Spinal cord (tissue), 10 donors: ENCODE measurements around the gene ATP10A. TPM values are rescaled to one million over a fixed set of nuclear protein-coding genes. Genes with fewer than 3 reads are reported as not detected.

Experiments used
- DNase-seq, 6 donors: peaks; one replicate each; pipeline versions ENCODE4 v3.0.0 to v3.0.0-alpha.2; 2013 to 2015; ENCODE audit warnings: low spot score in 6 of 6, low read depth in 4 of 6
- H3K27ac ChIP-seq: one replicate; pipeline ENCODE4 v1.5.1; 2013; ENCODE audit warnings: low read depth, low read length, control low read depth
- H3K27me3 ChIP-seq: one replicate; pipeline ENCODE4 v1.6.1; 2013; ENCODE audit warnings: low read length; ENCODE audit not compliant: control insufficient read depth, insufficient read depth
- H3K36me3 ChIP-seq: one replicate; pipeline ENCODE4 v1.6.1; 2013; ENCODE audit warnings: low read length; ENCODE audit not compliant: control insufficient read depth, insufficient read depth
- H3K4me1 ChIP-seq: one replicate; pipeline ENCODE4 v1.6.1; 2013; ENCODE audit warnings: low read length; ENCODE audit not compliant: control insufficient read depth, insufficient read depth
- H3K4me3 ChIP-seq: one replicate; pipeline ENCODE4 v1.5.1; 2013; ENCODE audit warnings: low read depth, low read length, control low read depth
- H3K9me3 ChIP-seq: one replicate; pipeline ENCODE4 v1.6.1; 2013; ENCODE audit warnings: low read length; ENCODE audit not compliant: control insufficient read depth, insufficient read depth
- WGBS: methylation state at CpG from one replicate; pipeline ENCODE4 v1.1.5; 2013; ENCODE audit warnings: missing lambda C conversion rate; ENCODE audit not compliant: insufficient coverage; 5-methylcytosine and 5-hydroxymethylcytosine counted together
- polyA plus RNA-seq, 2 donors: library from polyadenylated mRNA; unstranded; fragments of 120-200 nt; gene quantifications; one replicate each; pipeline ENCODE4 v1.2.1, GENCODE V29; 2013; ENCODE audit not compliant: insufficient read length in 2 of 2
- total RNA-seq, 2 donors: library from RNA; depleted of rRNA in 1 of 2; stranded (reverse); fragments of 120-200 nt in 1 of 2; fragments of >200 nt in 1 of 2; gene quantifications; one replicate each; pipeline versions ENCODE4 v1.2.3 to v1.2.4, GENCODE V29; 2013 to 2014
- donor health status: healthy.

ATP10A gene
- total and polyA plus RNA-seq, 4 donors = 3.6 to 5.4 (median 4.4) TPM

GRCh38 chr15:25871403-25871802 lies 8.3 kb upstream of the ATP10A start:
- Histone ChIP-seq H3K36me3 (no peaks in the 10 kb centered on the region), H3K27ac (no peak overlapping the region), H3K27me3 (no peaks in the 10 kb centered on the region), H3K4me3 (no peak overlapping the region), H3K9me3 (no peaks in the 10 kb centered on the region), H3K4me1 (no peaks in the 10 kb centered on the region)
- DNase-seq = no peak

- no peaks in the 10 kb centered on the region for H3K9me3 ChIP-seq
- H3K27ac ChIP-seq = no peak overlapping the region
- H3K4me3 ChIP-seq = no peak overlapping the region
- H3K36me3 ChIP-seq = no peaks in the 10 kb centered on the region
- WGBS = no CpG with 5 or more reads among the region's 2 CpGs
- H3K4me1 ChIP-seq = no peaks in the 10 kb centered on the region
- no peak for DNase-seq
- no peaks in the 10 kb centered on the region for H3K27me3 ChIP-seq
Measured at GRCh38 chr15:25870938-25871337, 7.8 kb upstream of the ATP10A start.

DNA sequence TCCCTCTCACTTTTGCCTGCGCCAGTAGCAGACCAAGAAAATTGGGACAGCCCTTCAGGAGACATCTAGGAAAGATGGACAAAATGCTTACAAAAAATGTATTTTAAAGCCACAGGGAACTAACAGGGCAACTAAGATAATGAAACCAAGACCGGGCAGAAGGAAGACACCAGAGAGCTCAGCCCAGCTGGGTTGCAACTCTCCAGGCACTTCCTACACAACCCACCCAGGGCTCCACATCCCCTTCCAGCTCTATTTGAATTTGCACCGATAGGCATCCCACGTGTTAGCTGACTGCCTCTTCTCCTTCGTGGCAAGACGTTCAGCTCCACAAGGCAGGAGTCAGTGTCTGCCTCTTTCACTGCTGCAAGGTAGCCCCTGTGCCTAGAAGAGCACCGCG lies 6.6 kb upstream of the ATP10A start:
- Histone ChIP-seq H3K9me3 (no peaks in the 10 kb centered on the region), H3K36me3 (no peaks in the 10 kb centered on the region), H3K27me3 (no peaks in the 10 kb centered on the region), H3K4me1 (no peaks in the 10 kb centered on the region), H3K4me3 (no peak overlapping the region), H3K27ac (no peak overlapping the region)
- no peak for DNase-seq
- 62% methylated on average over 7 of the region's 8 CpGs for WGBS

- Histone ChIP-seq H3K27ac (no peak overlapping the region), H3K36me3 (no peaks in the 10 kb centered on the region), H3K27me3 (peaks cover 15% of the 10 kb centered on the region), H3K4me1 (peaks cover 17% of the 10 kb centered on the region), H3K9me3 (no peaks in the 10 kb centered on the region), H3K4me3 (no peak overlapping the region)
- WGBS = 97% methylated on average over 4 of the region's 7 CpGs
- no peak for DNase-seq
Measured at GRCh38 chr15:25866874-25867273, 3.7 kb upstream of the ATP10A start.

DNA sequence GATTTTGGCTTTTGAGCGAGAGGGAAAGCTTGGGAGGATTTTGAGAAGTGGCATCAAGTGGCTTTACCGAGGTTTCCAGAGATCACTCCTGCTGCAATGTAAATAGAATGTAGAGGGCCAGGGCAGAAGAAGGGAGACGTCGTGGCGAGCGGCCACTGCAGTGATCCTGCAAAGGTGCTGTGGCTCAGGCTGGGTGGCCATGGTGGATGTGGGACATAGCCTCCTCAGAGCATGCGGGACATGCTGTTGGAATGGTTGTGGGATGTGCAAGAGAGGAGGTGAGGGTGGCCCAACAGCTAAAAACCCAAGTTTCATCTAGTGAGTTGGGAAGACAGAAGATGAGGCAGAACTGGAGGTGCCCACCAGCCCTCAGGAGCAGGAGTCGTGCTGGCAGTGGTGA lies 3.1 kb upstream of the ATP10A start:
- Histone ChIP-seq H3K36me3 (no peaks in the 10 kb centered on the region), H3K4me1 (peaks cover 18% of the 10 kb centered on the region), H3K27me3 (peaks cover 21% of the 10 kb centered on the region), H3K9me3 (no peaks in the 10 kb centered on the region), H3K27ac (no peak overlapping the region), H3K4me3 (no peak overlapping the region)
- DNase-seq = no peak
- 96% methylated on average over 8 of the region's 8 CpGs for WGBS

DNA sequence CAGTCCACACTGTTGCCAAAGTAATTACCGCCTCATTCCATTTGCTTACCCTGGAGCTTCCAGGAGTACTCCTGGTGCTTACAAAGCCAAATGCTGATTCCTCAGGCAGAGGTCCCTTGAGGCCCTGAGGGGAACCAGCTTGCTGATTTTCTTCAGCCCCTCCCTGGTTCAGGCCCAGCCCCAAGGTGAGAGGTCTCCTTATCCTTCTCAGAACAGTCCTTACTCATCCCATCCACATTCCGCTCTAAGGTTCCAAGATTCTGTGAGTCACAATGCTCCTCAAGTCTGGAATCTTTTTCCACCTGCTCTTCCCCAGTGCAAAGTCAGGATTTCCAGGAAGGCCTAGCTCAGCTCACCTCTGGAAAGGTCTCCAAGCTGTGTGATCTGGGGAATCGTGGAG lies 1.8 kb upstream of the ATP10A start:
- Histone ChIP-seq H3K36me3 (no peaks in the 10 kb centered on the region), H3K27ac (no peak overlapping the region), H3K9me3 (no peaks in the 10 kb centered on the region), H3K27me3 (peaks cover 24% of the 10 kb centered on the region), H3K4me3 (no peak overlapping the region), H3K4me1 (peaks cover 21% of the 10 kb centered on the region)
- 100% methylated on average over 3 of the region's 3 CpGs for WGBS
- DNase-seq = no peak

- WGBS = 77% methylated on average over 13 of the region's 21 CpGs
- no peaks in the 10 kb centered on the region for H3K36me3 ChIP-seq
- DNase-seq = no peak
- no peaks in the 10 kb centered on the region for H3K9me3 ChIP-seq
- peaks cover 29% of the 10 kb centered on the region for H3K27me3 ChIP-seq
- no peak overlapping the region for H3K27ac ChIP-seq
- H3K4me1 ChIP-seq = peaks cover 25% of the 10 kb centered on the region
- H3K4me3 ChIP-seq = peak overlapping the region; percentile 31
Measured at GRCh38 chr15:25863968-25864580, 947 bp upstream of the ATP10A start.

DNA sequence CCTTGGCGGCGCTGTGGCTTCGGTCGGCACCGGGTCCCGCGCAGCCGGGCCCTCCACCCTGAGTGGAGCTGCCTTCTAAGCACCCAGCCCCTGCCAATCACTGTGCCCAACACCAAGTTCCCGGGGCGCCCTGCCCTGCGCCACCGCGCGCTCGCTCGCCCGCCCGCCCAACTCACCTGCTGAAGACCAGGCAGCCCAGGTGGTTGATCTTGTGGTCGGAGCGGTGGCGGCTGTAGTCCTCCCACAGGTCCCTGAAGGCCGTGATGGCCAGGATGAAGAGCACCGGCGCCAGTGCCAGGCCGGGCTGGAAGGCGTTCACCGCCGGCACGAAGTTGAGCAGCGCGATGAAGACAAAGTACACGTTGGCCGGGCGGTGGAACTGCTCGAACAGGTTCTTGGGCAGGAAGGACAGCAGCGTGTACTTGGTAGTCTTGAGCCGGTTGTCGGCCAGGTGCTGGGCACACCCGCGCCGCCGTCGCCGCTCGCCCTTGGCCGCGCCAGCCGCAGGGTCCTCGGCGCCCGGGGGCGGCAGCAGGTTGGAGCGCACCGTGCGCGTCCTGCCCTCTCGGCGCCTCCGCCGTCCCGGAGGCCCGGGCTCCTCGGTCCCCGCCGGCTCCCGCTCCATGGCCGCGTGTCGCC lies 536 bp downstream of the ATP10A start:
- DNase-seq = peak in 1 of 6 donors; percentile 38
- H3K4me1 ChIP-seq = peaks cover 25% of the 10 kb centered on the region
- H3K36me3 ChIP-seq = no peaks in the 10 kb centered on the region
- H3K27ac ChIP-seq = no peak overlapping the region
- H3K9me3 ChIP-seq = no peaks in the 10 kb centered on the region
- H3K27me3 ChIP-seq = peaks cover 30% of the 10 kb centered on the region
- H3K4me3 ChIP-seq = peak overlapping the region; percentile 33
- under 1% methylated on average over 64 of the region's 69 CpGs for WGBS

DNA sequence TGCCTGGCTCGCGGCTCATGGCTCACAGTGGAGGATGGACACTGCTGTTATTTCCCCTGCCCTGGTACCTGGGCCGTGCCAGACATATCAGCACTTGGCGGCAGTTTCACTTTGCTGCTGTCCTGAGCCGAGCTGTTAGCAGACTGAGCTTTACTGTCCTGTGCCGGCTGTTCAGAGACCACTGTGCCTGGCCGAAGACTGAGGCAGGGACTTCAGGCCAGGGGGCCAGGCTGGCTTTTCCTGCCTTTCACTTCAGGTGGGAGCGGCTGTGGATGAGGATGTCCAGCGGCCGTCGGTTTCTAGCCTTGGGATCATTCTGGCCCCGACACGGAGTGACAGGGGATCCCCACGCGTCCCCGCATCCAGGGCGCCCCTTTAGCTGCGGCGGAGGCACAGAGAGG lies 1.1 kb downstream of the ATP10A start:
- no peak for DNase-seq
- H3K4me1 ChIP-seq = peaks cover 25% of the 10 kb centered on the region
- H3K9me3 ChIP-seq = no peaks in the 10 kb centered on the region
- H3K27ac ChIP-seq = no peak overlapping the region
- no peaks in the 10 kb centered on the region for H3K36me3 ChIP-seq
- 31% methylated on average over 19 of the region's 19 CpGs for WGBS
- peak overlapping the region; percentile 33 for H3K4me3 ChIP-seq
- peaks cover 30% of the 10 kb centered on the region for H3K27me3 ChIP-seq
